Gastroesophageal sphincter (tissue), 4 donors: ENCODE measurements around the gene PLEKHG2. TPM values are rescaled to one million over a fixed set of nuclear protein-coding genes. Genes with fewer than 3 reads are reported as not detected.
A peak's percentile ranks its signal among the peaks of the same experiment; 100 is the strongest.

ENCODE experiments used
- ATAC-seq: fragments of 150-250 bp; one replicate; pipeline ENCODE4 v1.9.1; 2016; ENCODE audit warnings: mild to moderate bottlenecking, moderate library complexity
- H3K27ac ChIP-seq, 4 donors: fragments of 200-600 bp; sonication (generic) in 3 of 4; 1 replicate in 3 of 4; 2 replicates in 1 of 4; pipeline ENCODE4 v1.5.1; 2016 to 2019
- H3K27me3 ChIP-seq: fragments of 200-600 bp; sonication (generic); one replicate; pipeline ENCODE4 v1.5.1; 2019
- H3K36me3 ChIP-seq, 2 donors: fragments of 200-600 bp; sonication (generic); one replicate each; pipeline ENCODE4 v1.5.1; 2019; ENCODE audit warnings: control low read depth in 1 of 2
- H3K4me1 ChIP-seq, 3 donors: fragments of 200-600 bp; sonication (generic); 1 replicate in 2 of 3; 2 replicates in 1 of 3; pipeline ENCODE4 v1.5.1; 2016 to 2019; ENCODE audit warnings: control low read depth in 2 of 3
- H3K4me3 ChIP-seq, 2 donors: fragments of 200-600 bp; sonication (generic); one replicate each; pipeline ENCODE4 v1.5.1; 2019; ENCODE audit warnings: mild to moderate bottlenecking in 1 of 2, moderate library complexity in 1 of 2
- H3K9me3 ChIP-seq, 3 donors: fragments of 200-600 bp; sonication (generic); one replicate each; pipeline ENCODE4 v1.5.1; 2017 to 2019; ENCODE audit warnings: control low read depth in 2 of 3
- EP300 ChIP-seq: sonication (generic); formaldehyde crosslinking; IDR thresholded peaks from one replicate; pipeline ENCODE4 v1.6.1; 2017; ENCODE audit warnings: antibody characterized with exemption, mild to moderate bottlenecking
- POLR2A ChIP-seq, 2 donors: fragments of 450-650 bp; IDR thresholded peaks; one replicate each; pipeline ENCODE4 v1.6.1; 2017; ENCODE audit warnings: antibody characterized with exemption in 2 of 2, mild to moderate bottlenecking in 2 of 2, moderate library complexity in 1 of 2
- POLR2AphosphoS5 ChIP-seq: sonication (generic); formaldehyde crosslinking; IDR thresholded peaks from one replicate; pipeline ENCODE4 v1.6.1; 2017; ENCODE audit warnings: antibody characterized with exemption
- WGBS, 2 donors: methylation state at CpG; one replicate each; pipeline ENCODE4 v1.1.5; 2018; ENCODE audit warnings: low coverage in 1 of 2; 5-methylcytosine and 5-hydroxymethylcytosine counted together
- small RNA-seq, 4 donors: library from RNA; depleted of rRNA; stranded (forward); fragments of <200 nt; gene quantifications; one replicate each; pipeline ENCODE3, GENCODE V24; 2016
- total RNA-seq, 4 donors: library from RNA; depleted of rRNA; stranded (reverse); fragments of >200 nt; gene quantifications; one replicate each; pipeline ENCODE4 v1.1.0, GENCODE V29; 2016
- TF ChIP-seq, protein P1 (sequence below), 4 experiments: fragments of 200-600 bp in 2 of 4; fragments of 450-650 bp in 2 of 4; sonication (generic) in 1 of 4; IDR thresholded peaks; one replicate each; pipeline ENCODE4 v1.5.1; 2017 to 2019; ENCODE audit warnings: antibody characterized with exemption in 4 of 4, mild to moderate bottlenecking in 2 of 4, moderate library complexity in 2 of 4

The PLEKHG2 gene
- total RNA-seq, 4 donors from 2014 or later: 19.5 to 35.3 (median 23.4) TPM

DNA sequence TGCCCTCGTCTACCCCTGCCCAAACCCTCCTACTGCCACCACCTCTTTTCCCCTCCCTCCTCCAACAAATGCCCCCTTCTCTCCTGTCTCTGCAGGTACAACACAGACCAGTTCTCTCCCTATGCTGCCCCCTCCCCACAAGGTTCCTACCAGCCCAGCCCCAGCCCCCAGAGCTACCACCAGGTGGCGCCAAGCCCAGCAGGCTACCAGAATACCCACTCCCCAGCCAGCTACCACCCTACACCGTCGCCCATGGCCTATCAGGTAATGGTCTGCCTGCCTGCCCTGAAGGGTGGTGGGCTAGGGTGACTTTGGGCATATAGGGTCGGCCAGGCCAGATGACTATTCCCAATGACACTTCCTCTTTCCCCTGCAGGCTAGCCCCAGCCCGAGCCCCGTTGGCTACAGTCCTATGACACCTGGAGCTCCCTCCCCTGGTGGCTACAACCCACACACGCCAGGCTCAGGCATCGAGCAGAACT is 61.7 kb downstream of the PLEKHG2 start:
- WGBS, 2 donors: 20 to 22% methylated on average over 1 to 4 of the region's 9 CpGs
- peak; percentile 67 for ATAC-seq
- H3K4me3 ChIP-seq: no peak overlapping the region
- H3K4me1 ChIP-seq: no peaks in the 10 kb centered on the region
- no peaks in the 10 kb centered on the region for H3K27me3 ChIP-seq
- H3K9me3 ChIP-seq: no peaks in the 10 kb centered on the region
- peak overlapping the region in 1 of 4 donors; percentile 8 for H3K27ac ChIP-seq
- TF ChIP-seq POLR2AphosphoS5: no peak
- TF ChIP-seq, protein P1, sequence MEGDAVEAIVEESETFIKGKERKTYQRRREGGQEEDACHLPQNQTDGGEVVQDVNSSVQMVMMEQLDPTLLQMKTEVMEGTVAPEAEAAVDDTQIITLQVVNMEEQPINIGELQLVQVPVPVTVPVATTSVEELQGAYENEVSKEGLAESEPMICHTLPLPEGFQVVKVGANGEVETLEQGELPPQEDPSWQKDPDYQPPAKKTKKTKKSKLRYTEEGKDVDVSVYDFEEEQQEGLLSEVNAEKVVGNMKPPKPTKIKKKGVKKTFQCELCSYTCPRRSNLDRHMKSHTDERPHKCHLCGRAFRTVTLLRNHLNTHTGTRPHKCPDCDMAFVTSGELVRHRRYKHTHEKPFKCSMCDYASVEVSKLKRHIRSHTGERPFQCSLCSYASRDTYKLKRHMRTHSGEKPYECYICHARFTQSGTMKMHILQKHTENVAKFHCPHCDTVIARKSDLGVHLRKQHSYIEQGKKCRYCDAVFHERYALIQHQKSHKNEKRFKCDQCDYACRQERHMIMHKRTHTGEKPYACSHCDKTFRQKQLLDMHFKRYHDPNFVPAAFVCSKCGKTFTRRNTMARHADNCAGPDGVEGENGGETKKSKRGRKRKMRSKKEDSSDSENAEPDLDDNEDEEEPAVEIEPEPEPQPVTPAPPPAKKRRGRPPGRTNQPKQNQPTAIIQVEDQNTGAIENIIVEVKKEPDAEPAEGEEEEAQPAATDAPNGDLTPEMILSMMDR (IDR thresholded peaks at IDR 0.05): peak in 3 of 4 experiments; percentile 54 to 84 (median 63)
- H3K36me3 ChIP-seq: peaks cover 0 to 79% of the 10 kb centered on the region in 2 donors

DNA sequence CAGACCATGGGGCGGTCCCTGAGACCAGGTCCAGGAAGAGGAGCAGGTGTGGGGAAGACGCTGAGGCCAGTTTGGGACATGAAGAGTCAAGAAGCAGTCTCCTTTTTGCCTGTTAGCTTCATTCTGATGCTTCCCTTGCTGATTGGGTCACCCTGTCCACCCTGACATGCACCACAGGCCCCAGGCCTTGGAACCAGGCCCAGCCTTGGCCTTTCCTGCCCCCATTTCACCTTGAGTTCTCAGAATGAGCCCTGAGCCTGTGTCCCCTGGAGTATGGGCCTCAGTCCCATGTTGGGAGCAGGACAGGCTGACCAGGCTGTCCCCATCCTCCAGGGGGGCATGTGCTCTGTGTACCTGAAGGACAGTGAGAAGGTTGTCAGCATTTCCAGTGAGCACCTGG is 63.3 kb downstream of the PLEKHG2 start:
- no peak for ATAC-seq
- no peak overlapping the region for H3K27ac ChIP-seq
- H3K4me1 ChIP-seq: peaks cover 0 to 8% (median 0%) of the 10 kb centered on the region in 3 donors
- no peaks in the 10 kb centered on the region for H3K9me3 ChIP-seq
- peaks cover 0 to 63% of the 10 kb centered on the region in 2 donors for H3K36me3 ChIP-seq
- 75 to 80% methylated on average over 2 of the region's 2 CpGs for WGBS, 2 donors
- H3K4me3 ChIP-seq: no peak overlapping the region
- H3K27me3 ChIP-seq: no peaks in the 10 kb centered on the region
- TF ChIP-seq EP300 (no peak), POLR2A (IDR thresholded peaks at IDR 0.05) (no peak), POLR2AphosphoS5 (no peak)
- TF ChIP-seq, protein P1 (IDR thresholded peaks at IDR 0.05): no peak

Small RNAs within 50 kb of the gene (small RNA-seq; reads per million reads assigned to genes)
- gene MIR4530 (0 reads per million in 4 donors), gene RN7SL566P (0 reads per million in 4 donors)

Other genes starting within 250 kb of the PLEKHG2 start
- gene NCCRP1, start 215.7 kb upstream of the PLEKHG2 start, total RNA-seq: 10 to 100 TPM in 1 of 4 donors, 1 to 10 TPM in 1, under 1 TPM in 2; 0.13 to 13.7 (median 2.3) TPM
- not detected for gene SYCN, start 208.4 kb upstream of the PLEKHG2 start, total RNA-seq
- not detected for gene IFNL3, start 167.7 kb upstream of the PLEKHG2 start, total RNA-seq
- gene IFNL4, start 163.8 kb upstream of the PLEKHG2 start, total RNA-seq: not detected
- gene IFNL2, start 144.3 kb upstream of the PLEKHG2 start, total RNA-seq: not detected
- not detected for gene IFNL1, start 116.3 kb upstream of the PLEKHG2 start, total RNA-seq
- 1 to 10 TPM in 2 of 4 donors, under 1 TPM in 2; 0.16 to 1.5 (median 1.1) TPM for gene LRFN1, start 91.8 kb upstream of the PLEKHG2 start, total RNA-seq
- 10 to 100 TPM in 3 of 4 donors, 1 to 10 TPM in 1; 5.2 to 19.5 (median 14.8) TPM for gene GMFG, start 76.6 kb upstream of the PLEKHG2 start, total RNA-seq
- 100 to 1,000 TPM in 1 of 4 donors, 10 to 100 TPM in 3; 68.2 to 121 (median 92.8) TPM for gene SAMD4B, start 70.2 kb upstream of the PLEKHG2 start, total RNA-seq
- 10 to 100 TPM; 32.8 to 48.0 (median 44.0) TPM for gene PAF1, start 21.6 kb upstream of the PLEKHG2 start, total RNA-seq
- gene MED29, start 21.3 kb upstream of the PLEKHG2 start, total RNA-seq: 10 to 100 TPM; 30.0 to 50.7 (median 36.4) TPM
- 100 to 1,000 TPM in 3 of 4 donors, 10 to 100 TPM in 1; 78.6 to 276 (median 158) TPM for gene ZFP36, start 5.8 kb upstream of the PLEKHG2 start, total RNA-seq
- gene RPS16, start 23.3 kb downstream of the PLEKHG2 start, total RNA-seq: 1,000 to 10,000 TPM; 1,023 to 1,769 (median 1,110) TPM
- 10 to 100 TPM; 71.5 to 99.1 (median 87.0) TPM for gene SUPT5H, start 32.9 kb downstream of the PLEKHG2 start, total RNA-seq
- gene TIMM50, start 68.2 kb downstream of the PLEKHG2 start, total RNA-seq: 10 to 100 TPM; 50.8 to 53.5 (median 52.4) TPM
- not detected for gene DLL3, start 86.3 kb downstream of the PLEKHG2 start, total RNA-seq
- not detected for gene SELENOV, start 102.5 kb downstream of the PLEKHG2 start, total RNA-seq
- 1 to 10 TPM; 5.0 to 8.3 (median 6.5) TPM for gene EID2B, start 120.2 kb downstream of the PLEKHG2 start, total RNA-seq
- gene EID2, start 127.5 kb downstream of the PLEKHG2 start, total RNA-seq: 10 to 100 TPM; 11.4 to 17.3 (median 14.7) TPM
- not detected for gene LGALS13, start 189.9 kb downstream of the PLEKHG2 start, total RNA-seq
- gene LGALS16, start 243.2 kb downstream of the PLEKHG2 start, total RNA-seq: not detected